HL-60 (cell line): ENCODE results near the gene SLC25A25.

Experiments
- DNase-seq, 2 experiments: peaks; one replicate each; pipeline ENCODE4 v3.0.0-alpha.2; 2010 to 2020; ENCODE audit warnings: low read depth in 1 of 2, low spot score in 1 of 2
- H3K27ac ChIP-seq: fragments of 250-450 bp; sonication (Bioruptor Pico); replicated peaks from 2 replicates; pipeline ENCODE4 v1.5.1; 2020; ENCODE audit warnings: mild to moderate bottlenecking, moderate library complexity
- H3K27me3 ChIP-seq: fragments of 250-450 bp; sonication (Bioruptor Pico); 2 replicates; pipeline ENCODE4 v1.5.1; 2021; ENCODE audit warnings: mild to moderate bottlenecking, moderate library complexity; ENCODE audit not compliant: insufficient read depth, poor library complexity, severe bottlenecking
- H3K4me3 ChIP-seq: replicated peaks from 2 replicates; pipeline ENCODE4 v1.5.1; 2011; ENCODE audit warnings: mild to moderate bottlenecking, control low read depth, low read length; ENCODE audit not compliant: insufficient read depth
- GABPA ChIP-seq: IDR thresholded peaks from 2 replicates; pipeline ENCODE4 v1.6.1; 2012; ENCODE audit warnings: low read depth
- POLR2AphosphoS5 ChIP-seq: IDR thresholded peaks from 2 replicates; pipeline ENCODE4 v1.6.1; 2012; ENCODE audit warnings: low read depth
- SPI1 ChIP-seq: IDR thresholded peaks from 2 replicates; pipeline ENCODE4 v1.6.1; 2012; ENCODE audit warnings: low read depth, mild to moderate bottlenecking, borderline replicate concordance
- TF ChIP-seq, protein P1 (sequence below): IDR thresholded peaks from 2 replicates; pipeline ENCODE4 v1.6.1; 2012; ENCODE audit warnings: low read depth; ENCODE audit not compliant: insufficient replicate concordance
- TF ChIP-seq, protein P2 (sequence below): IDR thresholded peaks from one replicate; pipeline ENCODE4 v1.5.1; 2011; ENCODE audit warnings: low read length, control low read depth, inconsistent platforms; ENCODE audit not compliant: insufficient read depth

The SLC25A25 gene

DNA sequence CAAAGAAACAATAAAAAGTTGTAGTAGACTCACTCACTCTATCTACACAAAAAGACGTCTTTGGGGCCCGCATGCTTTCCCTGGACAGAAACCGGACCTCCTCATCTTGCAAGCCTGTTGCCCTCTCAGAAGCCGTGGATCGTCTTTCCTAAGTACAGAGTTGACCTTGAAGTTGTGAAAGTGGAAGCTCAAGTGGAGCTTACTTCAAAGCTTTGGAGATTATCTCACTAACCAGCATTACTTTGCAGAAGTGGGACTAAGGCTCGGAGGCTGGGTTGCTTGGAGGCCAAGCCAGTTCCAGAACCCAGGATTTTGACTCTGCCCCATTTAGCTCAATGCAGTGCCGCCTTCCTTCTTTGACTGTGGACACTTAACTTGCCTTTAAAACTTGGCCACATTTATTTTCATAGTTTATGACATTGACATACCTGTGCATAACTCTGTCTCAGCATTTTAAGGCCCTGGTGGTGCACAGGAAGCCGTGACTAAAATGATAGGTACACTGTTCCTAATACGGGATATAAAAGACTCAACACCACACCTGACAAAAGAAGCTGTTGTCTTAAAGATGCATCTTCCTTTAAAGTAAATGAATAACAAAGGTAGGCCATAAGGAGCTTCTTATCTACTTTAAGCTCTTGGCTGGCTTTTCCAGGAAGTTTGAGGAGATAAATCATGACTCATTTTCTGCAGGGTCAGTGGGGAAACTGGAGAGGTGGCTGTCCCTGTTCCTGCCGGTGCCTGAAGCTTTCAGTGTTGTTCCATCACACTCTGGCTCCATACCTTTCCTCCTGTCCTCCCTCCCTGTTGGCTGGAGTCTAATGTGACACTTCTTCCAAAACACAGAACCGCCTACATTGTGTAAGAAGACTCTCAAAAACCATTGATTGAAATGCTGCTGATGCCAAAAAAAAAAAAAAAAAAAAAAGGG is 10.7 kb downstream of the SLC25A25 start:
- Histone ChIP-seq H3K27ac (no peak overlapping the region), H3K4me3 (no peak overlapping the region), H3K27me3 (no peaks in the 10 kb centered on the region)
- DNase-seq, result no peak
- no peak for TF ChIP-seq SPI1
- no peak for TF ChIP-seq GABPA
- no peak for TF ChIP-seq POLR2AphosphoS5
- TF ChIP-seq, protein P1, sequence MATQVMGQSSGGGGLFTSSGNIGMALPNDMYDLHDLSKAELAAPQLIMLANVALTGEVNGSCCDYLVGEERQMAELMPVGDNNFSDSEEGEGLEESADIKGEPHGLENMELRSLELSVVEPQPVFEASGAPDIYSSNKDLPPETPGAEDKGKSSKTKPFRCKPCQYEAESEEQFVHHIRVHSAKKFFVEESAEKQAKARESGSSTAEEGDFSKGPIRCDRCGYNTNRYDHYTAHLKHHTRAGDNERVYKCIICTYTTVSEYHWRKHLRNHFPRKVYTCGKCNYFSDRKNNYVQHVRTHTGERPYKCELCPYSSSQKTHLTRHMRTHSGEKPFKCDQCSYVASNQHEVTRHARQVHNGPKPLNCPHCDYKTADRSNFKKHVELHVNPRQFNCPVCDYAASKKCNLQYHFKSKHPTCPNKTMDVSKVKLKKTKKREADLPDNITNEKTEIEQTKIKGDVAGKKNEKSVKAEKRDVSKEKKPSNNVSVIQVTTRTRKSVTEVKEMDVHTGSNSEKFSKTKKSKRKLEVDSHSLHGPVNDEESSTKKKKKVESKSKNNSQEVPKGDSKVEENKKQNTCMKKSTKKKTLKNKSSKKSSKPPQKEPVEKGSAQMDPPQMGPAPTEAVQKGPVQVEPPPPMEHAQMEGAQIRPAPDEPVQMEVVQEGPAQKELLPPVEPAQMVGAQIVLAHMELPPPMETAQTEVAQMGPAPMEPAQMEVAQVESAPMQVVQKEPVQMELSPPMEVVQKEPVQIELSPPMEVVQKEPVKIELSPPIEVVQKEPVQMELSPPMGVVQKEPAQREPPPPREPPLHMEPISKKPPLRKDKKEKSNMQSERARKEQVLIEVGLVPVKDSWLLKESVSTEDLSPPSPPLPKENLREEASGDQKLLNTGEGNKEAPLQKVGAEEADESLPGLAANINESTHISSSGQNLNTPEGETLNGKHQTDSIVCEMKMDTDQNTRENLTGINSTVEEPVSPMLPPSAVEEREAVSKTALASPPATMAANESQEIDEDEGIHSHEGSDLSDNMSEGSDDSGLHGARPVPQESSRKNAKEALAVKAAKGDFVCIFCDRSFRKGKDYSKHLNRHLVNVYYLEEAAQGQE, result no peak
- TF ChIP-seq, protein P2, sequence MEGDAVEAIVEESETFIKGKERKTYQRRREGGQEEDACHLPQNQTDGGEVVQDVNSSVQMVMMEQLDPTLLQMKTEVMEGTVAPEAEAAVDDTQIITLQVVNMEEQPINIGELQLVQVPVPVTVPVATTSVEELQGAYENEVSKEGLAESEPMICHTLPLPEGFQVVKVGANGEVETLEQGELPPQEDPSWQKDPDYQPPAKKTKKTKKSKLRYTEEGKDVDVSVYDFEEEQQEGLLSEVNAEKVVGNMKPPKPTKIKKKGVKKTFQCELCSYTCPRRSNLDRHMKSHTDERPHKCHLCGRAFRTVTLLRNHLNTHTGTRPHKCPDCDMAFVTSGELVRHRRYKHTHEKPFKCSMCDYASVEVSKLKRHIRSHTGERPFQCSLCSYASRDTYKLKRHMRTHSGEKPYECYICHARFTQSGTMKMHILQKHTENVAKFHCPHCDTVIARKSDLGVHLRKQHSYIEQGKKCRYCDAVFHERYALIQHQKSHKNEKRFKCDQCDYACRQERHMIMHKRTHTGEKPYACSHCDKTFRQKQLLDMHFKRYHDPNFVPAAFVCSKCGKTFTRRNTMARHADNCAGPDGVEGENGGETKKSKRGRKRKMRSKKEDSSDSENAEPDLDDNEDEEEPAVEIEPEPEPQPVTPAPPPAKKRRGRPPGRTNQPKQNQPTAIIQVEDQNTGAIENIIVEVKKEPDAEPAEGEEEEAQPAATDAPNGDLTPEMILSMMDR, result no peak

DNA sequence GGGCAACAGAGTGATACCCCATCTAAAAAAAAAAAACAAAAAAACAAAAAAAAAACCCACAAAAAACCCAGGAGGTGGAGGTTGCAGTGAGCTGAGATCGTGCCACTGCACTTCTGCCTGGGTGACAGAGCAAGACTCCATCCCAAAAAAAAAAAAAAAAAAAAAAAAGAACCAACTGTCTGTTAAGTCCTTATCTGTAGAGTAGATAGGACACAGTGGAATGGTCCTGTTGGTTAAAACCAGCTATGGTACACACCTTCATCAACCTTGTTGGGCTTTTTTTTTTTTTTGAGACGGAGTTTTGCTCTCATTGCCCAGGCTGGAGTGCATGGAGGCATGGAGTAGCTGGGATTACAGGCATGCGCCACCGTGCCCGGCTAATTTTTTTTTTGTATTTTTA is 12.2 kb downstream of the SLC25A25 start:
- Histone ChIP-seq H3K27me3 (no peaks in the 10 kb centered on the region), H3K4me3 (no peak overlapping the region), H3K27ac (no peak overlapping the region)
- TF ChIP-seq, protein P2, result no peak
- no peak for TF ChIP-seq POLR2AphosphoS5
- TF ChIP-seq SPI1, result no peak
- no peak for TF ChIP-seq GABPA
- TF ChIP-seq, protein P1, result no peak
- DNase-seq, result no peak

DNA sequence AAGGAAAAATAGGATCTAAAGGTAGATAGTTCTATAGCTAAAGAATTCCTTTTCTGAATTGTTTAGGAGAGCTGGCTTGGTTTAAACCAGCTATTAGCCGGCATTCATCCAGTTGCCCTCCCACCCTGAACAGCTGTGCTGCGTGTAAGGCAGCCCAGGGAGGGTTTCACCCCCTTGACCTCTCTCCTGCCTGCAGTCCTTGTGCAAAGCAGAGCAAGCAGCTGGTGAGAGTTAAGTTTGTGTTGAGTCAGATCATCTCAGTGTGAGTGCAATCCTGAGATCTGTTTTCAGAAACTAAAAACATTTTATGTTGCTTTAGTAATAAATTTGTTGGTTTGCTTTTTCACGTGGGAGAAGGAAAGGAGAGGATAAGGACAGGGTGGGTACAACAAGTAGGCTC is 13.0 kb downstream of the SLC25A25 start:
- Histone ChIP-seq H3K4me3 (no peak overlapping the region), H3K27me3 (no peaks in the 10 kb centered on the region), H3K27ac (no peak overlapping the region)
- TF ChIP-seq, protein P2, result no peak
- TF ChIP-seq GABPA, result no peak
- no peak for TF ChIP-seq POLR2AphosphoS5
- TF ChIP-seq, protein P1, result no peak
- TF ChIP-seq SPI1, result no peak
- no peak for DNase-seq
